Cardiac muscle cell (in vitro differentiated cells and primary cell): ENCODE data around the gene CRHBP. TPM values are rescaled to one million over a fixed set of nuclear protein-coding genes. Genes with fewer than 3 reads are reported as not detected.

Source experiments
- DNase-seq, 2 donors: peaks; one replicate each; pipeline versions ENCODE4 v3.0.0 to v3.0.0-alpha.2; 2010 to 2017; ENCODE audit warnings: low read depth in 1 of 2, low spot score in 1 of 2
- H3K27ac ChIP-seq: fragments of 200-600 bp; sonication (generic); 2 replicates; pipeline ENCODE4 v1.5.1; 2016
- H3K27me3 ChIP-seq: fragments of 200-600 bp; sonication (generic); 2 replicates; pipeline ENCODE4 v1.6.0; 2016; ENCODE audit warnings: control low read depth
- H3K36me3 ChIP-seq: fragments of 200-600 bp; sonication (generic); 2 replicates; pipeline ENCODE4 v1.5.1; 2016; ENCODE audit warnings: control low read depth
- H3K4me1 ChIP-seq: fragments of 200-600 bp; sonication (generic); 2 replicates; pipeline ENCODE4 v1.8.1; 2017; ENCODE audit warnings: low read depth, mild to moderate bottlenecking, mixed run types
- H3K4me3 ChIP-seq: fragments of 200-600 bp; sonication (generic); 2 replicates; pipeline ENCODE4 v1.5.1; 2016; ENCODE audit warnings: mild to moderate bottlenecking
- H3K9me3 ChIP-seq: fragments of 200-600 bp; sonication (generic); 2 replicates; pipeline ENCODE4 v1.5.1; 2017; ENCODE audit warnings: low read depth, mild to moderate bottlenecking, control low read depth
- CTCF ChIP-seq: IDR thresholded peaks from 2 replicates; pipeline ENCODE4 v1.5.1; 2012; ENCODE audit warnings: low read depth, mild to moderate bottlenecking, low read length
- polyA plus RNA-seq: library from polyadenylated mRNA; unstranded; fragments of >200 nt; fragmentation: Nextera tagmentation; extraction: Ambion mirVana; gene quantifications from 2 replicates; pipeline ENCODE4 v1.2.1, GENCODE V29; 2016
- total RNA-seq: library from RNA; depleted of rRNA; stranded (reverse); fragments of >200 nt; gene quantifications from 2 replicates; pipeline ENCODE4 v1.2.3, GENCODE V29; 2016

CRHBP gene
- total and polyA plus RNA-seq, 2 experiments from 2014 or later = 6.8 to 24.6 TPM

- Histone ChIP-seq H3K9me3 (no peaks in the 10 kb centered on the region), H3K4me1 (no peaks in the 10 kb centered on the region), H3K27me3 (no peaks in the 10 kb centered on the region), H3K36me3 (no peaks in the 10 kb centered on the region), H3K27ac (no peak overlapping the region), H3K4me3 (no peak overlapping the region)
- TF ChIP-seq CTCF = no peak
- no peak for DNase-seq
Measured at GRCh38 chr5:77017668-77018067, 64.8 kb downstream of the CRHBP start.

Other genes starting within 250 kb of the CRHBP start
- gene F2R, start 236.9 kb upstream of the CRHBP start, total RNA-seq = 13.4 and 16.8 TPM in 2 replicates
- gene F2R, start 236.9 kb upstream of the CRHBP start, polyA plus RNA-seq = 16.6 and 22.4 TPM in 2 replicates
- gene F2RL1, start 134.0 kb upstream of the CRHBP start, total RNA-seq = not detected in 2 replicates
- 0.06 TPM in 1 of 2 replicates, not detected in the other for gene F2RL1, start 134.0 kb upstream of the CRHBP start, polyA plus RNA-seq
- 0.45 TPM in 1 of 2 replicates, not detected in the other for gene S100Z, start 103.0 kb upstream of the CRHBP start, total RNA-seq
- gene S100Z, start 103.0 kb upstream of the CRHBP start, polyA plus RNA-seq = 1.3 and 1.6 TPM in 2 replicates
- 32.8 and 48.7 TPM in 2 replicates for gene AGGF1, start 77.4 kb downstream of the CRHBP start, total RNA-seq
- gene AGGF1, start 77.4 kb downstream of the CRHBP start, polyA plus RNA-seq = 32.9 and 33.7 TPM in 2 replicates
- 2.3 and 4.3 TPM in 2 replicates for gene ZBED3, start 134.2 kb downstream of the CRHBP start, total RNA-seq
- gene ZBED3, start 134.2 kb downstream of the CRHBP start, polyA plus RNA-seq = 21.7 and 24.8 TPM in 2 replicates